GM12865 (cell line): ENCODE results near the gene GIMAP6.

Experiments
- DNase-seq: peaks from one replicate; pipeline ENCODE4 v3.0.0; 2010; ENCODE audit warnings: low read depth
- H3K4me3 ChIP-seq: 2 replicates; pipeline ENCODE4 v1.5.1; 2011; ENCODE audit warnings: mild to moderate bottlenecking, low read depth, low read length, control low read depth
- TF ChIP-seq, protein P1 (sequence below): IDR thresholded peaks from 2 replicates; pipeline ENCODE4 v1.5.1; 2011; ENCODE audit warnings: low read length, control low read depth, low read depth, inconsistent platforms; ENCODE audit not compliant: insufficient read depth; ENCODE audit errors: missing control alignments

Gene GIMAP6

DNA sequence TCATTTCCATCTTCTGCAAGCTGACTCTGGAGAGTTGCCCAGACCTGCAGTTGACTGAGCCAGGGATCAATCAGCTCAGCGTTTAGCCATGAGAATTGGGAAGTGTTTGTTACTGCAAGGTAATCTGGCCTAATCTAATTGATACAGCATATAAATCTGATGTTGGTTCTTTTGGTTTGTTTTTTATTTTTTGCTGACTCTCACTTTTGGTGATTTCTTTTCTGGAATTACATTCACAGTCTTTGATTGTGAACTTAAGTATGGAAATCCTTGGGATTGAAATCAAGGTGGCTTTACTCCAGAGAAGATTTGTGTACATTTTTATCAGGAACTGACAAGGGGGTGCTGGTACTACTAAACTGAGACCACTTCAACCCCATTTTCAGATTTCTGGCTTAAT, 1.7 kb upstream of the GIMAP6 start:
- DNase-seq = no peak
- TF ChIP-seq, protein P1, sequence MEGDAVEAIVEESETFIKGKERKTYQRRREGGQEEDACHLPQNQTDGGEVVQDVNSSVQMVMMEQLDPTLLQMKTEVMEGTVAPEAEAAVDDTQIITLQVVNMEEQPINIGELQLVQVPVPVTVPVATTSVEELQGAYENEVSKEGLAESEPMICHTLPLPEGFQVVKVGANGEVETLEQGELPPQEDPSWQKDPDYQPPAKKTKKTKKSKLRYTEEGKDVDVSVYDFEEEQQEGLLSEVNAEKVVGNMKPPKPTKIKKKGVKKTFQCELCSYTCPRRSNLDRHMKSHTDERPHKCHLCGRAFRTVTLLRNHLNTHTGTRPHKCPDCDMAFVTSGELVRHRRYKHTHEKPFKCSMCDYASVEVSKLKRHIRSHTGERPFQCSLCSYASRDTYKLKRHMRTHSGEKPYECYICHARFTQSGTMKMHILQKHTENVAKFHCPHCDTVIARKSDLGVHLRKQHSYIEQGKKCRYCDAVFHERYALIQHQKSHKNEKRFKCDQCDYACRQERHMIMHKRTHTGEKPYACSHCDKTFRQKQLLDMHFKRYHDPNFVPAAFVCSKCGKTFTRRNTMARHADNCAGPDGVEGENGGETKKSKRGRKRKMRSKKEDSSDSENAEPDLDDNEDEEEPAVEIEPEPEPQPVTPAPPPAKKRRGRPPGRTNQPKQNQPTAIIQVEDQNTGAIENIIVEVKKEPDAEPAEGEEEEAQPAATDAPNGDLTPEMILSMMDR = no peak
- H3K4me3 ChIP-seq = no peak overlapping the region

DNA sequence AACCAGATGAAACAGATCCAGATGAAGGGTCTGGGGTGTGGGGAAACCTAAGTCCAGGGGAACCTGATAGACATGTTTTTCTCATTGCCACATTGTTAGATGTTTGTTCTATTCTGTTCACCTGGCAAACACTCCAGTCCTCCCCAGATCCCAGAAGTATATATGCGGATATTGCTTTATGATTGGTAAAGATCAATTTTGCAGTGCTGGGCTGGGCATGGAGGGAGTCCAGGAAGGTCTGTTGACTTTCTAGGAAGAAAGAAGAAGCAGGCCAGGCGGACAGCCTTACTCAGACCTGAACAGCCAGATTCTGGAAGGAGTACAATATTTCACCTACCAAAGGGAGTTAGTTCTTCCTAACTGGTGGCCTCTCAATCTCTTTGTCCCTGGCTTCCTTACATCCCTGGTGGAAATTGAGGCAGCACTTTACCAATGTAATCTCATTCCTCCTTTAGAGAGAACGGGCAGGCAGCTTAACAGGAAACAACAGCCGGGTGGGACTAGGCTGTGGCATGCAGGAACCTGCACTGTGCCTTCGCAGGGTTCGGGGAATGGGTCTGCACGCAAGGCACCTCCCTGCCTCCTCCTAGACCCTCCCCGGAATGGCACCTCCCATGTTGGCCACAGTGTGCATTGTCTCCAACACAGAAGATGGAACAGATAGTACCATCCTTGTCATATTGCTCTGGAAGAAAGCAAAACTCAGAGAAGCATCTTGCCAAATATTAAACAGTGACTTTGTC, 930 bp downstream of the GIMAP6 start:
- TF ChIP-seq, protein P1 = no peak
- H3K4me3 ChIP-seq = peak overlapping the region; percentile 73
- peak; percentile 79 for DNase-seq

DNA sequence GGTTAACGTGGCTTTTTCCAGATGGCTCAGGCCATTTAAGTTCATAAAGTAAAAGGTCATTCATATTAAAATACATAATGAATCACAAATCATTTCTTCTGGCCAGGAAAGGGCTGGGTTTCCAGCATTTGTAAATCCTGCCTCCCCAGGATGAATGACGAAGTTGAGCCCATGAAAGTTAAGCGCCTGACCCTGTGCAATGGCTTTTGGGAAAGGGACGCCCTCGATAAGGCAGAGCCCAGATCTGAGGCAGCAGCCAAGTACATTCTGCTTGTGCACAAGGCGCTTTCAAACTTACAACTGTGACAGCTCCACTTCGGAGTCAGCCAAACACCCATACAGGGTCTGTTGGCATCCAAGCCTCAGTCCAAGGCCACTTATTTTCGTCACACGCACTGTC, 2.8 kb downstream of the GIMAP6 start:
- DNase-seq = no peak
- H3K4me3 ChIP-seq = peak overlapping the region; percentile 73
- TF ChIP-seq, protein P1 = no peak

DNA sequence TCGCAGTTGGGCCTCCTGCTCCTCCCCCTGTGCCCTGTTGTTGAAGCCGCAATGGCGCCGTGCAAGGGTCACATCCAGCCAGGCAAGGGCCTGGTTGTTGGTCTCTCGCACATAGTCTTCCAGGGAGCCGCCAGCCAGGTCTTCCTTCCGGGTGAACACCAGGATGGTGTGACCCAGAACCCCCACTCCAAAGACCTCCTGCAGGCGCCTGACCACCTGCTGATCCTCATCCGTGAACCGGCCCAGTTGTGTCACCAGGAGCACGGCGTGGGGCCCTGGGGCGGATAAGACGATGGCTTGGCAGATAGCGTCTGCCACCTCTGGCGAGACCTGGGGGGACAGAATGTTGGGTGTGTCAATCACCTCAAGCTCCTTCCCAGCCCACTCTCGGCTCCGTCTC, 4.2 kb downstream of the GIMAP6 start:
- H3K4me3 ChIP-seq = no peak overlapping the region
- TF ChIP-seq, protein P1 = no peak

DNA sequence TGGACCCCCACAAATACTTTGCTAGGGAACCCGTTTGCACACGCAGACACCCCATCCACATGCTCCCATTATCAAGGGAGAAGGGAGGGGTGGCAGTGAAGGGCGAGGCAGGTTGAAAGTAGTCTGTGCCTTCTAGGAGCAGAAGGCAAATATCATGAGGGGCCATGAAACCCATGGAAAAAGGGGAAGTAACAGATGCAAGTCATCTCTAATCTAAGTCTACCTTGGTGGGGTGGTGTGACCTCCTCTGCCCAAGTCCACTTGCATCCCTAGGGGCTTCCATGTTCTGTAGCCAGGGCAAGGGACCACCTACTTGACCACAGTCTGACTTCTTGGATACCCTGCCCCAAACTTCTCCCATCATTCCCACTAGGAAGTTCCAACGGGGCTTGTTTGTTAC, 5.5 kb downstream of the GIMAP6 start:
- DNase-seq = no peak
- TF ChIP-seq, protein P1 = no peak
- H3K4me3 ChIP-seq = peak overlapping the region; percentile 2; the same call in 1 of the 2 replicates

More for the DNA sequence above, 4.2 kb downstream of the GIMAP6 start:
- DNase-seq = no peak

DNA sequence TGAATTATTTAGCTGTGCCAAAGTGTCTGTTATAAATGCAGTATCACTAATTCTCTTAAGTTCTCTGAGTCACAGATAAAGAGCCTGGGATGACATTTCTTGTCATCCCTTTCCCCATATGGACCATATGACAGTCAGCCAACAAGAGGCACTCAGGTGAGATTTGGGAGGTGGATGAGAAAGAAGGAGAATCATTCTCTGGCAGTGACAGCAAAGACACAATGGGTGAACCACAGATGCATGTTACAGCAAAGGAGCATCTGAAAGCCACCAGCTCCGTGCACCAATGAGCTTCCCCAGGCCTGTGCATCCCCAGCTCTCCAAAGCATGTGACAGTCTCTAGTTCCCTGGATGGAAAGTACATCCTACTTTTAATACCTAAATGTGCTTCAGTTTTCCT, 10.8 kb downstream of the GIMAP6 start:
- TF ChIP-seq, protein P1 = no peak

More for the DNA sequence above, 10.8 kb downstream of the GIMAP6 start:
- no peak overlapping the region; the same call in 1 of the 2 replicates for H3K4me3 ChIP-seq
- DNase-seq = peak; percentile 55
